Breast epithelium (tissue), 4 donors: Measurements from ENCODE around the gene FANCD2OS. TPM values are rescaled to one million over a fixed set of nuclear protein-coding genes. Genes with fewer than 3 reads are reported as not detected.
"Not testable (repeated sequence)": the region's sequence is repeated elsewhere in the genome, so short reads cannot be mapped to it uniquely, and the experiment has no call there.

ENCODE experiments used
- DNase-seq, 2 donors: peaks; one replicate each; pipeline ENCODE4 v3.0.0-alpha.2; 2019; ENCODE audit warnings: low spot score in 2 of 2
- H3K27ac ChIP-seq, 2 donors: fragments of 200-600 bp; sonication (generic) in 1 of 2; one replicate each; pipeline ENCODE4 v1.5.1; 2016 to 2019; ENCODE audit warnings: mild to moderate bottlenecking in 1 of 2
- H3K27me3 ChIP-seq, 2 donors: fragments of 200-600 bp; sonication (generic) in 1 of 2; one replicate each; pipeline versions ENCODE4 v1.5.1 to v1.6.0; 2017 to 2019; ENCODE audit warnings: control low read depth in 1 of 2, mild to moderate bottlenecking in 1 of 2
- H3K36me3 ChIP-seq: fragments of 200-600 bp; one replicate; pipeline ENCODE4 v1.5.1; 2019
- H3K4me1 ChIP-seq, 2 donors: fragments of 200-600 bp; sonication (generic); one replicate each; pipeline ENCODE4 v1.5.1; 2016 to 2019; ENCODE audit warnings: control low read depth in 1 of 2
- H3K4me3 ChIP-seq, 3 donors: fragments of 200-600 bp; sonication (generic); 1 replicate in 2 of 3; 2 replicates in 1 of 3; pipeline ENCODE4 v1.5.1; 2016 to 2019; ENCODE audit warnings: mild to moderate bottlenecking in 3 of 3, moderate library complexity in 2 of 3
- H3K9me3 ChIP-seq, 2 donors: fragments of 200-600 bp; sonication (generic) in 1 of 2; one replicate each; pipeline ENCODE4 v1.5.1; 2016 to 2019; ENCODE audit warnings: control low read depth in 1 of 2
- CTCF ChIP-seq, 3 donors: fragments of 450-650 bp; IDR thresholded peaks; one replicate each; pipeline ENCODE4 v1.5.1; 2016 to 2017; ENCODE audit warnings: antibody characterized with exemption in 3 of 3, mild to moderate bottlenecking in 3 of 3, moderate library complexity in 3 of 3
- POLR2A ChIP-seq: fragments of 450-650 bp; IDR thresholded peaks from one replicate; pipeline ENCODE4 v1.6.1; 2016; ENCODE audit warnings: antibody characterized with exemption, mild to moderate bottlenecking, moderate library complexity
- POLR2AphosphoS5 ChIP-seq, 3 donors: sonication (generic); formaldehyde crosslinking; IDR thresholded peaks; one replicate each; pipeline ENCODE4 v1.6.1; 2017; ENCODE audit warnings: antibody characterized with exemption in 3 of 3
- intact Hi-C: fragments of 100-400 bp; cut with DNase I; formaldehyde crosslinking; loops from one replicate; pipeline ENCODE4 v1.15.1; 2023; ENCODE audit warnings: low total_unique reads
- total RNA-seq, 3 donors: library from RNA; depleted of rRNA; stranded (reverse); fragments of >200 nt; gene quantifications; one replicate each; pipeline ENCODE4 v1.1.0, GENCODE V29; 2016

FANCD2OS gene
- total RNA-seq, 3 donors from 2014 or later, result not detected

- intact Hi-C loops, result no loop called here
- no peak overlapping the region for H3K27ac ChIP-seq
Observed at GRCh38 chr3:10074666-10075065, 33.4 kb downstream of the FANCD2OS start.

GRCh38 chr3:10070077-10070476 is 38.0 kb downstream of the FANCD2OS start:
- intact Hi-C loops, H3K27ac ChIP-seq, DNase-seq, H3K4me1 ChIP-seq, H3K4me3 ChIP-seq, H3K27me3 ChIP-seq, H3K9me3 ChIP-seq, H3K36me3 ChIP-seq: not testable (repeated sequence)

More at GRCh38 chr3:10074666-10075065, 33.4 kb downstream of the FANCD2OS start:
- no peak for DNase-seq
- Histone ChIP-seq H3K4me3 (no peak overlapping the region), H3K36me3 (no peaks in the 10 kb centered on the region), H3K9me3 (no peaks in the 10 kb centered on the region), H3K27me3 (no peaks in the 10 kb centered on the region), H3K4me1 (no peaks in the 10 kb centered on the region)
- TF ChIP-seq POLR2AphosphoS5 (IDR thresholded peaks at IDR 0.05) (no peak), CTCF (IDR thresholded peaks at IDR 0.05) (no peak), POLR2A (no peak)

GRCh38 chr3:10055097-10055496 is 53.0 kb downstream of the FANCD2OS start:
- intact Hi-C loops, result no loop called here
- TF ChIP-seq POLR2AphosphoS5 (IDR thresholded peaks at IDR 0.05) (no peak), POLR2A (no peak), CTCF (IDR thresholded peaks at IDR 0.05) (no peak)
- no peak for DNase-seq

More at GRCh38 chr3:10055097-10055496, 53.0 kb downstream of the FANCD2OS start:
- H3K27ac ChIP-seq, result no peak overlapping the region
- no peaks in the 10 kb centered on the region for H3K9me3 ChIP-seq
- no peaks in the 10 kb centered on the region for H3K27me3 ChIP-seq
- H3K36me3 ChIP-seq, result no peaks in the 10 kb centered on the region
- H3K4me1 ChIP-seq, result no peaks in the 10 kb centered on the region
- H3K4me3 ChIP-seq, result no peak overlapping the region

Other genes starting within 250 kb of the FANCD2OS start
- 1,000 to 10,000 TPM in 1 of 3 donors, 100 to 1,000 TPM in 1, 10 to 100 TPM in 1; 92.3 to 1,697 (median 153) TPM for gene CIDEC, start 228.0 kb downstream of the FANCD2OS start, total RNA-seq
- gene JAGN1, start 217.6 kb downstream of the FANCD2OS start, total RNA-seq, result 10 to 100 TPM; 34.1 to 73.1 (median 56.5) TPM
- gene IL17RE, start 205.4 kb downstream of the FANCD2OS start, total RNA-seq, result 10 to 100 TPM; 11.5 to 22.0 (median 11.7) TPM
- 100 to 1,000 TPM in 1 of 3 donors, 10 to 100 TPM in 2; 59.6 to 119 (median 90.6) TPM for gene IL17RC, start 191.2 kb downstream of the FANCD2OS start, total RNA-seq
- 10 to 100 TPM; 33.6 to 52.4 (median 44.6) TPM for gene CRELD1, start 174.4 kb downstream of the FANCD2OS start, total RNA-seq
- 1 to 10 TPM in 2 of 3 donors, under 1 TPM in 1; 0.64 to 2.8 (median 2.0) TPM for gene PRRT3, start 155.8 kb downstream of the FANCD2OS start, total RNA-seq
- 10 to 100 TPM; 38.3 to 88.5 (median 42.9) TPM for gene EMC3, start 121.4 kb downstream of the FANCD2OS start, total RNA-seq
- 10 to 100 TPM in 1 of 3 donors, 1 to 10 TPM in 2; 3.7 to 12.9 (median 6.2) TPM for gene FANCD2, start 81.8 kb downstream of the FANCD2OS start, total RNA-seq
- gene BRK1, start 7.4 kb upstream of the FANCD2OS start, total RNA-seq, result 100 to 1,000 TPM; 119 to 144 (median 119) TPM
- 10 to 100 TPM; 31.8 to 44.6 (median 40.0) TPM for gene VHL, start 33.5 kb upstream of the FANCD2OS start, total RNA-seq
- gene IRAK2, start 56.7 kb upstream of the FANCD2OS start, total RNA-seq, result 1 to 10 TPM; 3.4 to 7.2 (median 5.1) TPM
- gene TATDN2, start 140.2 kb upstream of the FANCD2OS start, total RNA-seq, result 10 to 100 TPM; 14.6 to 19.3 (median 18.7) TPM
- gene GHRL, start 184.7 kb upstream of the FANCD2OS start, total RNA-seq, result 1 to 10 TPM in 1 of 3 donors, under 1 TPM in 1, not detected in 1; 0.66 to 1.0 TPM
- 100 to 1,000 TPM in 1 of 3 donors, 10 to 100 TPM in 2; 80.2 to 111 (median 87.7) TPM for gene SEC13, start 212.9 kb upstream of the FANCD2OS start, total RNA-seq